Measurements from ENCODE around the gene GPR85. TPM values are rescaled to one million over a fixed set of nuclear protein-coding genes. Genes with fewer than 3 reads are reported as not detected.

Gene GPR85
- total and polyA plus RNA-seq, 4 donors: 0.13 to 1.7 (median 0.42) TPM

DNA sequence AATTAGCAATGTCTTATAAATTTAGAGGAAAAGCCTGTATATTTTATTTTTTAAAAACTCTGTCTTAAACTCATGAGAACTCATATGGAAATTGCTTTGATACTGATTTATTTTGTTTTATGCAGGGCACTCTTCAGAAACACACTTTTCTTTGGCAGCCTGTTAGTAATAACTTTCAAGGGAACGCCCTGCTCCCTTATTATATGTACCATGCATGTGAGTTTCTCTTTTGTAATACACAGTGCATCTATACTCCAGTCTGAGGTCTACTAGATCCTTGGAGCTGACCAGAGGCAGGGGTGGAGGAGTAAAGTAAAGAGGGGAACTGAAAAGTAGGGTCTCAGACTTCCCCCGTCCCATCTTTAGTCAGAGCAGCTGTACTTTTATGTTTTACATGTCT lies 40.2 kb downstream of the GPR85 start:
- no peaks in the 10 kb centered on the region for H3K4me1 ChIP-seq (ENCODE audit: control insufficient read depth in 4 of 4, insufficient read depth in 4 of 4, low read length in 3 of 4)
- TF ChIP-seq HNF4G (IDR thresholded peaks at IDR 0.05): no peak
- TF ChIP-seq, protein P1, sequence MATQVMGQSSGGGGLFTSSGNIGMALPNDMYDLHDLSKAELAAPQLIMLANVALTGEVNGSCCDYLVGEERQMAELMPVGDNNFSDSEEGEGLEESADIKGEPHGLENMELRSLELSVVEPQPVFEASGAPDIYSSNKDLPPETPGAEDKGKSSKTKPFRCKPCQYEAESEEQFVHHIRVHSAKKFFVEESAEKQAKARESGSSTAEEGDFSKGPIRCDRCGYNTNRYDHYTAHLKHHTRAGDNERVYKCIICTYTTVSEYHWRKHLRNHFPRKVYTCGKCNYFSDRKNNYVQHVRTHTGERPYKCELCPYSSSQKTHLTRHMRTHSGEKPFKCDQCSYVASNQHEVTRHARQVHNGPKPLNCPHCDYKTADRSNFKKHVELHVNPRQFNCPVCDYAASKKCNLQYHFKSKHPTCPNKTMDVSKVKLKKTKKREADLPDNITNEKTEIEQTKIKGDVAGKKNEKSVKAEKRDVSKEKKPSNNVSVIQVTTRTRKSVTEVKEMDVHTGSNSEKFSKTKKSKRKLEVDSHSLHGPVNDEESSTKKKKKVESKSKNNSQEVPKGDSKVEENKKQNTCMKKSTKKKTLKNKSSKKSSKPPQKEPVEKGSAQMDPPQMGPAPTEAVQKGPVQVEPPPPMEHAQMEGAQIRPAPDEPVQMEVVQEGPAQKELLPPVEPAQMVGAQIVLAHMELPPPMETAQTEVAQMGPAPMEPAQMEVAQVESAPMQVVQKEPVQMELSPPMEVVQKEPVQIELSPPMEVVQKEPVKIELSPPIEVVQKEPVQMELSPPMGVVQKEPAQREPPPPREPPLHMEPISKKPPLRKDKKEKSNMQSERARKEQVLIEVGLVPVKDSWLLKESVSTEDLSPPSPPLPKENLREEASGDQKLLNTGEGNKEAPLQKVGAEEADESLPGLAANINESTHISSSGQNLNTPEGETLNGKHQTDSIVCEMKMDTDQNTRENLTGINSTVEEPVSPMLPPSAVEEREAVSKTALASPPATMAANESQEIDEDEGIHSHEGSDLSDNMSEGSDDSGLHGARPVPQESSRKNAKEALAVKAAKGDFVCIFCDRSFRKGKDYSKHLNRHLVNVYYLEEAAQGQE (IDR thresholded peaks at IDR 0.05): no peak
- no peak for TF ChIP-seq EGR1 (IDR thresholded peaks at IDR 0.05; ENCODE audit: low read depth in 2 of 2)
- TF ChIP-seq FOXA1 (IDR thresholded peaks at IDR 0.05): no peak
- no peak for TF ChIP-seq FOXA2 (IDR thresholded peaks at IDR 0.05)
- TF ChIP-seq SP1 (IDR thresholded peaks at IDR 0.05): no peak
- TF ChIP-seq GABPA (IDR thresholded peaks at IDR 0.05 in 1 of 2, conservative IDR thresholded peaks at IDR 0.05 in 1 of 2): no peak
- TF ChIP-seq JUND (IDR thresholded peaks at IDR 0.05): no peak
- H3K27me3 ChIP-seq (ENCODE audit: control insufficient read depth in 4 of 4, insufficient read depth in 4 of 4, low read length in 3 of 4): no peaks in the 10 kb centered on the region
- no peaks in the 10 kb centered on the region for H3K9me3 ChIP-seq (ENCODE audit: control insufficient read depth in 4 of 4, low read length in 3 of 4)
- WGBS: 34% methylated on average over 2 of the region's 2 CpGs
- no peak overlapping the region for H3K9ac ChIP-seq (ENCODE audit: low read depth in 1 of 2, low read length in 2 of 2)
- H3K36me3 ChIP-seq (ENCODE audit: control insufficient read depth in 4 of 4, insufficient read depth in 3 of 4, low read depth in 1 of 4, low read length in 3 of 4): no peaks in the 10 kb centered on the region
- DNase-seq (ENCODE audit: low spot score): no peak
- H3K27ac ChIP-seq (ENCODE audit: low read depth in 1 of 2, low read length in 2 of 2): no peak overlapping the region
- no peak overlapping the region for H3K4me3 ChIP-seq (ENCODE audit: low read depth in 1 of 3, low read length in 3 of 3)

GRCh38 chr7:113045379-113045778 lies 41.2 kb downstream of the GPR85 start:
- no peaks in the 10 kb centered on the region for H3K4me1 ChIP-seq (ENCODE audit: control insufficient read depth in 4 of 4, insufficient read depth in 4 of 4, low read length in 3 of 4)
- H3K4me3 ChIP-seq (ENCODE audit: low read depth in 1 of 3, low read length in 3 of 3): no peak overlapping the region
- H3K27ac ChIP-seq (ENCODE audit: low read depth in 1 of 2, low read length in 2 of 2): no peak overlapping the region
- WGBS: 33% methylated on average over 4 of the region's 4 CpGs
- H3K36me3 ChIP-seq (ENCODE audit: control insufficient read depth in 4 of 4, insufficient read depth in 3 of 4, low read depth in 1 of 4, low read length in 3 of 4): no peaks in the 10 kb centered on the region
- H3K9ac ChIP-seq (ENCODE audit: low read depth in 1 of 2, low read length in 2 of 2): no peak overlapping the region
- no peaks in the 10 kb centered on the region for H3K27me3 ChIP-seq (ENCODE audit: control insufficient read depth in 4 of 4, insufficient read depth in 4 of 4, low read length in 3 of 4)
- H3K9me3 ChIP-seq (ENCODE audit: control insufficient read depth in 4 of 4, low read length in 3 of 4): no peaks in the 10 kb centered on the region
- DNase-seq (ENCODE audit: low spot score): no peak
- no peak for TF ChIP-seq RAD21 (IDR thresholded peaks at IDR 0.05)
- TF ChIP-seq RXRA (IDR thresholded peaks at IDR 0.05): no peak
- no peak for TF ChIP-seq ATF3 (IDR thresholded peaks at IDR 0.05)
- no peak for TF ChIP-seq CTCF (IDR thresholded peaks at IDR 0.05; ENCODE audit: low read depth, low read length, missing input control)
- no peak for TF ChIP-seq JUND (IDR thresholded peaks at IDR 0.05)
- no peak for TF ChIP-seq SP1 (IDR thresholded peaks at IDR 0.05)
- TF ChIP-seq, protein P1 (IDR thresholded peaks at IDR 0.05): no peak
- TF ChIP-seq, protein P2, sequence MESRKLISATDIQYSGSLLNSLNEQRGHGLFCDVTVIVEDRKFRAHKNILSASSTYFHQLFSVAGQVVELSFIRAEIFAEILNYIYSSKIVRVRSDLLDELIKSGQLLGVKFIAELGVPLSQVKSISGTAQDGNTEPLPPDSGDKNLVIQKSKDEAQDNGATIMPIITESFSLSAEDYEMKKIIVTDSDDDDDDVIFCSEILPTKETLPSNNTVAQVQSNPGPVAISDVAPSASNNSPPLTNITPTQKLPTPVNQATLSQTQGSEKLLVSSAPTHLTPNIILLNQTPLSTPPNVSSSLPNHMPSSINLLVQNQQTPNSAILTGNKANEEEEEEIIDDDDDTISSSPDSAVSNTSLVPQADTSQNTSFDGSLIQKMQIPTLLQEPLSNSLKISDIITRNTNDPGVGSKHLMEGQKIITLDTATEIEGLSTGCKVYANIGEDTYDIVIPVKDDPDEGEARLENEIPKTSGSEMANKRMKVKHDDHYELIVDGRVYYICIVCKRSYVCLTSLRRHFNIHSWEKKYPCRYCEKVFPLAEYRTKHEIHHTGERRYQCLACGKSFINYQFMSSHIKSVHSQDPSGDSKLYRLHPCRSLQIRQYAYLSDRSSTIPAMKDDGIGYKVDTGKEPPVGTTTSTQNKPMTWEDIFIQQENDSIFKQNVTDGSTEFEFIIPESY (IDR thresholded peaks at IDR 0.05): no peak
- TF ChIP-seq, protein P3, sequence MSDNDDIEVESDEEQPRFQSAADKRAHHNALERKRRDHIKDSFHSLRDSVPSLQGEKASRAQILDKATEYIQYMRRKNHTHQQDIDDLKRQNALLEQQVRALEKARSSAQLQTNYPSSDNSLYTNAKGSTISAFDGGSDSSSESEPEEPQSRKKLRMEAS (IDR thresholded peaks at IDR 0.05): no peak
- TF ChIP-seq FOXA1 (IDR thresholded peaks at IDR 0.05): no peak
- no peak for TF ChIP-seq NR2F2 (IDR thresholded peaks at IDR 0.05)
- no peak for TF ChIP-seq HNF4A (conservative IDR thresholded peaks at IDR 0.05)
- TF ChIP-seq EGR1 (IDR thresholded peaks at IDR 0.05; ENCODE audit: low read depth in 2 of 2): no peak
- no peak for TF ChIP-seq GABPA (IDR thresholded peaks at IDR 0.05 in 1 of 2, conservative IDR thresholded peaks at IDR 0.05 in 1 of 2)
- TF ChIP-seq HNF4G (IDR thresholded peaks at IDR 0.05): no peak
- TF ChIP-seq TAF1 (conservative IDR thresholded peaks at IDR 0.05): no peak
- TF ChIP-seq YY1 (IDR thresholded peaks at IDR 0.05): no peak
- no peak for TF ChIP-seq FOXA2 (IDR thresholded peaks at IDR 0.05)
